T47D (cell line): ENCODE measurements around the gene PAGE4.

Experiments
- DNase-seq, 2 experiments: peaks; one replicate each; pipeline versions ENCODE4 v3.0.0 to v3.0.0-alpha.2; 2011 to 2012; ENCODE audit warnings: low read depth in 1 of 2, low spot score in 1 of 2
- JUND ChIP-seq: IDR thresholded peaks from 2 replicates; pipeline ENCODE4 v1.6.1; 2012; ENCODE audit warnings: low read depth
- in situ Hi-C: cut with HindIII; loops from 2 replicates; pipeline ENCODE4 v1.10.0; 2016; ENCODE audit warnings: low sequenced_read_pairs, low pct_unique_long_range_greater_than_20kb

Gene PAGE4

DNA sequence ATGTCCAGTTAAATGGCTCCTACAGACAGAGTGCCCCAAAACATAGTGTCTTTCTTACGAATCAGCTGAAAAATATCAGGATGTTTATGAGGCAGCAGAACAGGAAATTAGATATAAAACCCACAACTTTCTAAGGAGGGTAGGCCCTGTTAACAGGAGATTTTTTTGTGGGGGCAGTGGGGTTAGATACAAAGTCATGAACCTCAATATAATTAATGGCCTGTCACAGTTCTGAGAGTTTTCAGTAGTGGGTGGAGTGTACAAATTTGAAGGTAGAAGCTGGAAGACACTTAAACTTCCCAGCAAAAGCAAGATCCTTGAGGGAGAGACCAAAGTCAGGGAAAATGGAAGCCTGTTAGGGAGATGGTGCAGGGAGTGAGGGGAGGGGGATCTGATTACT, 17.4 kb downstream of the PAGE4 start:
- TF ChIP-seq JUND, result no peak
- in situ Hi-C loops, result no loop called here
- no peak for DNase-seq

DNA sequence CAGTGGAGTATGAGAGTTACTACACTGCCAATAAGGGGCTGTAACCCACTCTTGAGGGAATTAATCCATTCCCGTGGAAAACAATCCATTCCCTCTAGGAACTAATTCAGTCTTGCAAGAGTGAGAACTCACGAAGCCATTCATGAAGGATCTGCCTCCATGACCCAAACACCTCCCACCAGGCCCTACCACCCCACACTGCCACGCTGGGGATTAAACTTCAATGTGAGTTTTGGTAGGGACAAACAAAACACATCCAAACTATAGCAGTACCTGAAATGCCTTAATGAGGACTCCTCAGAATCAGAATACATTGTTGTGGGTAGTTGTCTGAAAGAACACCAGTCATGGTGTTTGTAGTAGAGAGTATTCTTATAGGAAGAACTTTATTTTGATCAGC, 19.2 kb downstream of the PAGE4 start:
- DNase-seq, result no peak
- TF ChIP-seq JUND, result no peak
- in situ Hi-C loops, result no loop called here

DNA sequence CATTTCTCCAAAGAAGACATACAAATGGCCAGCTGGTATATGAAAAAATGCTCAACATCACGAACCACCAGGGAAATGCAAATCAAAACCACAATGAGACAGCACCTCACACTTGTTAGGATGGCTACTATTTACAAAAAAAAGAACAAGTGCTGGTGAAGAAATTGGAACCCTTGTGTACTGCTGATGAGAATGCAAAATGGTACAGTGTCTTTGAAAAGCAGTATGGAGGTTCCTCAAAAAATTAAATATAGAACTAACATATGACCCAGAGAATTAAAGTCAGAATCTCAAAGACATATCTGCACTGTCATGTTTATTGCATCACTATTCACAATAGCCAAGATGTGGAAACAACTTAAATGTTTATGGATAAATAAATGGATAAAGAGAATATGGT, 20.9 kb downstream of the PAGE4 start:
- in situ Hi-C loops, result no loop called here
- no peak for TF ChIP-seq JUND
- DNase-seq, result no peak

DNA sequence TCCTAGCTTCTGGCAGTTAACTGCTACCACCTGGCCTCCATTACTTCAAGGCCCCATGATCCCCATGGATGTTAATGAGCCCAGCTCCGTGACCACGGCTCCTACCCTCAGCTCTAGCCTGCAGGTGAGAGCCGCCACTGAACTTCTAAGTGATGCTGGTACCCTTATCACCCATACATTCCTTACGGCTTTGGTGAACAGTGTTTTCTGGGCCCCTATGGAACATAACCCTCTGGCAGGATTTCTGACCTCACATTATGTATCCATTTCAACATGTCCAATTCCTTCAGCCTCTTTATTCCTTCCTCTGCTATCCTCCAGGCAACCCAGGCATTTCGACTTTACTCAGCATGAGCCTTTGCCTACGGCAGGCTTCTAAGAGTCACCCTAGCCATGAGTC, 24.6 kb downstream of the PAGE4 start:
- DNase-seq, result no peak
- no peak for TF ChIP-seq JUND
- in situ Hi-C loops, result no loop called here

DNA sequence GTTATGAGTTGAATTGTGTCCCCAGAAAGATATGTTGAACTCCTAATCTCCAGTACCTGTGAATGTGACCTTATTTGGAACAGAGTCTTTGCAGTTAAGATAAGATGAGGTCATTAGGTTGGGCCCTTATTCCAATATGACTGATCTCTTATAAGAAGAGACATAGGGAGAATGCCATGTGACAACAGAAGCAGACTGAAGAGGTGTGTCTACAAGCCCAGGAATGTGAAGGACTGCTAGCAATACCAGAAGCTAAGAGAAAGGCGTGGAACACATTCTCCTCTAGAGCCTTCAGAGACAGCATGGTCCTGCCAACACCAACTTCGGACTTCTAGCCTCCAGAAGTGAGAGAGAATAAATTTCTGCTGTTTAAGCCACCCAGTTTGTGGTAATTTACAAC, 27.7 kb downstream of the PAGE4 start:
- no peak for DNase-seq
- in situ Hi-C loops, result no loop called here
- TF ChIP-seq JUND, result no peak

DNA sequence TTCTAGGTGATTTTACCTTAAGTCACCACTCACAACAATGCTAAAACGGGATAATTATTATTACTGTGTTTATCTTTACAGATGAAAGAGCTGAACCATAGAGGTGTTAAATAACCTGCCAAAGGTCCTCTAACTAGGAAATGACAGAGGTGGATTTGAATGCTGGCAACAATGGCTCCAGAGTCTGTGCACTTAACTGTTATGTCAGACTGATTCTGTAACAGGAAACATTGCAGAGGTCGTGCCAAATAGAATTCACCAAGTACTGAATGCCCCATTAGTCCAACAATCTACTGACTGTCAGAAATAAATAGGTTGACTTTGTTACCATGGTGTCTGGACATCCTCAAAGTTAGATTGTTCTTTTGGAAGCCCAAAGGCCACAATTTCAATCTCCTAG, 29.2 kb downstream of the PAGE4 start:
- in situ Hi-C loops, result no loop called here

DNA sequence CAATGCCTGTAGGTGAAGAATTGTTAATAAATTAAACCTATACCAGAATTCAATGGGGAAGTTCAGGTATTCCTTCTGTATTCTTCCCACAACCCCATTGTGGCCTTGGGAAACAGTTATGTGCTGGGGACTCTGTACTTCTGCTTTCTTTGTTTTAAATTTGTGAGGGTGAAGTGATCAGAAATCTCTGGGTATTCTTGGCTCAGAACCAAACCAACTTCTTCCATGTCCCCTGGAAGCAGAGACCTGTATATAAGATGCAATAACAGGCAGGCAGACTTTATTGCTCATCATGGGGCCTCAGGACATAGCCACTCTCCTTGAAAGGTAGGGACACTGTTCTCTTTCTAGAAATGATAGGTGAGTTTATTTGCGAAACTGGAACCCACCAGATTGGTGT, 30.4 kb downstream of the PAGE4 start:
- DNase-seq, result no peak
- TF ChIP-seq JUND, result no peak
- in situ Hi-C loops, result no loop called here

More for the DNA sequence above, 29.2 kb downstream of the PAGE4 start:
- no peak for DNase-seq
- no peak for TF ChIP-seq JUND

DNA sequence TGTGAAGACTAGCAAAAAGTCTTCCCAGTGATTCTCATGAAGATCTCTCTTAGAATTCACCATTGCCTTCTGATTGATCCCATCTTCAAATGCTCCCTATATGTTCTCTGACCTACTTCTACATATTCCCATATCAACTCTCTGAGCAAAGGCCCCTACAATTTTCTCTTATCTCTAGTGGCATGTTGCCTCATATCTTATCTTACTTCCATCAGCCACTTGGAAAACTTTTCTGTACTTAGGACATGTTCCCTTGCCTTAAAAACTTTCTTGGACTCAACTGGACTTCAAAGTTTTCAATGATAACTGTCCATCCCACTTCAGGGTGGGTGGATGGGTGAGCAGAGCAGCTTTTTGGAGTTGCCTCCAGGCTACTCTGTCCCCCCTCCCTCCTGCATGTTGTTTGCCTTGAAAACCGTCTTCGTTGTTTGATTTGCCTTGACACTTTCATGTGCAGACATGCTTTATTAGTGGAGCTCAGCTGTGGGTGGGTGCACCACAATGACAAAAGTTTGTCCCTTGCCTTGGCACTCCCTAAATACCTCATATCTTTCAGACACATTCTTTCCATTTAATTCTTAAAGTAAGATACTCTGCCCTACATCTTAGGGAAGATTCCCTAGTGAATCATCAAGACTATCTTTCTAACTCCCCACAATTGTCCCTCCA, 31.9 kb downstream of the PAGE4 start:
- DNase-seq, result no peak
- in situ Hi-C loops, result no loop called here
- no peak for TF ChIP-seq JUND

DNA sequence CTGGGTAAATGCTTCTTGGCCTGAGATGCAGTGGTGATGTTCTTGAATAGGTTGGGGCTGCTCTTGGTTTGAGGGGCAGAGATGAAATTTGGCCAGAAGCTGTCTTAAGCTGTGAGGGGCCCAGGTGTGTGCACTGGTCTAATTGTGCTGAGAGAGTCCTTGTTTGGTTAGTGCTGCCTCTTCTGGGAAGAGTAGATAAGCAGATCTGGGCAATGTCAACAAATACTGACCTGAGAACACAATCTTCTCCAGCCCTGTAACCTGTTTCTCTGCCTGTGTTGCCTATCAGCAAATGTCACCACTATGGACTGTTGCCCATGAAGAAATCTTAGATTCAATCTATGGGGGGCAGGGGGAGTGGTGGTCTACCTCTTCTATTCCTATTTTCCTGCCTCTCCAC, 33.0 kb downstream of the PAGE4 start:
- no peak for DNase-seq
- in situ Hi-C loops, result no loop called here
- TF ChIP-seq JUND, result no peak

DNA sequence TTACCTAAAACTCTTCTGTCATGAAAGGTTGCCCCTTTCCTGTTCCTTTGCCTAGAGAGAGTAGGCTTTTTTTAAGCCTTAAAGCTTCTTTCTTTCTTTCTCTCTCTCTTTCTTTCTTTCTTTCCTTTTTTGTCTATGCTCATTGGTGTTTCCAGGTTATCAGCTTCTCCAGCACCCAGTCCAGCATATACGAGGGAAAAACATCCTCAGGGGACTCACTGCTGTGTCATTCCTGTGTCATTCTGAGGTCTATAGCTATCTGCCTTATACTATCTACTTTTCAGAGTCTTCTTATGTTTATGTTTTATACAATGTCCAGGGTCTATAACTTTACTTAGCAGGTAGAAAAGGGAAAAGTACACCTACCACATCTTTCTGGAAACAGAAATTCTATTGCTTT, 39.6 kb downstream of the PAGE4 start:
- TF ChIP-seq JUND, result no peak
- no peak for DNase-seq
- in situ Hi-C loops, result no loop called here

DNA sequence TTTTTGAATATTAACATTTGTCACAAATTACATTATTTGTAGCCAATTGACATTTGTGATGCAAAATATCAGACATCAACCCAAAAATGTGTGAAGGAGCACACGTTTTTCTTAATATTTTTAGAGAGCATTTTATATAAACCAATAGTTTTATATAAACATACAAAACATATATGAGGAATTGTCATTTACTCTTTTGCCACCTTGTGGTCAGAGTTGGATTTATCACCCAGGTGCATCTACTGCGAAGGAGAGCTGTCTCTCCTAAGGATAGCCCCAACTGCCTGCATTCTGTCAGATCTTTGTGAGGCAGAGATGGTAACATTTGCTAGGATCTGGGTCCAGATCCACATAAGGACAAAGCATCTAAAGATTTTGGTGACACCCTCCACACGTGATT, 47.6 kb downstream of the PAGE4 start:
- peak; percentile 33 to 61 for DNase-seq
- no peak for TF ChIP-seq JUND
- in situ Hi-C loops, result no loop called here

DNA sequence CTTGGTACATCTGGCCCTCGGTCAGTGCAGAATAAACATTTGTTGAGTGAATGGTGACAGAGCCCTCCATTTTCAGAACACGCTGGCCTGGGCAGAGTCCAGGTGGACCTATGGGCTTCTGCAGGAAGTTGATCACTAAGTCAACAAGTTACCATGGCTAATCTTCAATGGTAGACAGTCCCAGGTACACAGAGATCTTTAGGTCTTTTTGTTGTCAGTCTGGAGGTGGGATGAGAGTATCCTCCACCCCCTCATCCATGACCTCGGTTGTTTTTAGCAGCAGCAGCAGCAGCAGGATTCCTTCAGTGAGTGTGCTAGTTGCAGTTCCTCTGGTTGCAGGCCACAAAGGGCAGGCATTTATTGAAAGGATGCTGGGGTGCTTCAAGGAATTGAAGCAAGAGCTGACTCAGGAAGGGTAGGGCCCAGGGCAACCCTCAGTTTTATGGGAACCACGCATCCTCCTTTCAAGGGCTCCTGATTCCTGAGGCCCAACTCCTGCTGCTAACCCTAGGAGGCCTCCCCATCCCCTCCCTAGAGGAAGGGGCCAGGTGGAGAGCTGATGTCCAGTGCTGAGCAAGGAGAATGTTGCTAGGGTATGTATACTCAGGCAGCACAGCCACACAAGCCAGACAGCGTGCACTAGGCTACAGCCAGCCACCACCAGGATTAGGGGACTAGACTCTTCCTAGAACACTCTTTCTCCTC, 48.4 kb downstream of the PAGE4 start:
- no peak for TF ChIP-seq JUND
- DNase-seq, result no peak
- in situ Hi-C loops, result no loop called here

DNA sequence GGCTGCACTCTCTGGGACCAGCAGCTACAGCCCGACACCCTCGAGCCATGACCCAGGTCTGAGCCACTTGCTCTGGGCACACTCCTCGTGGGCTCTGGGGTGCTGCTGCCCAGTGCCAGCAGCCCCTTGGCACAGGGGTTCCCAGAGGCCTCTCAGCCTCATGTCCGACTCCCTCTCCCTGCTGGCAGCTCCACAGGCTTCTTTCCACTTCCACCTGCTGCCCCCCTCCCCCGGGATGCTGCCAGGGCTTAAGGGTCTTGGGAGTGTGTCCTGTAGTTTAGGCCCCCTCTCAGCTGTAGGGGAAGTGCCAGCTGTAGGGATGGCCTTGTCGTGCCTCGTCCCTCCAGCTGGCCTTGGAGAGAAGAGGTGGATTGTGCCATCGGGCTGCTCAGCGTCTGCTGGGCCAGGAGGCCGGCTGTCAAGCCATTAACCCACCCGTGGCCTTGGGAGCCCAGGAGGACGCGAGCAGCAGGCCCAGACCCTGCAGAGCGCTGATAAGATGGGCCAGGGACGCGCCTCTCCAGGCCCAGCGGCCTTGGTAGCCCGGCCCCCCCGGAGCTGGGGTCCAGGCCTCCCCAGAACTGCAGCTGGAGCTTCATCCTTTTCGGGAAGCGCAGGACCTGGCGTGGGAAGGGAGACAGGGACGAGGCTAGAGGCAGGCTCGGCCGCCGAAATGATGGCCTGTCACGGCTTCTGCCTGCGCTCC, 49.2 kb downstream of the PAGE4 start:
- no peak for TF ChIP-seq JUND
- no peak for DNase-seq
- in situ Hi-C loops, result no loop called here
